Activated CD8-positive, alpha-beta T cell treated with anti-CD3 and anti-CD28 coated beads for 36 hours (primary cell): ENCODE data around the gene SPATS1. TPM values are rescaled to one million over a fixed set of nuclear protein-coding genes. Genes with fewer than 3 reads are reported as not detected.
A peak's percentile ranks its signal among the peaks of the same experiment; 100 is the strongest.

ENCODE experiments used
- ATAC-seq: fragments of 200-7000 bp; cut with Tn5 transposase; one replicate; pipeline ENCODE4 v1.10.0; 2021; ENCODE audit warnings: mild to moderate bottlenecking, moderate library complexity
- CTCF ChIA-PET: fragments of 350-600 bp; sonication (Branson Sonifier 250); formaldehyde crosslinking; loops from one replicate; lab custom pipeline; 2021; ENCODE audit warnings: antibody characterized with exemption; lab: Charles Lee
- POLR2A ChIA-PET: fragments of 350-600 bp; sonication (Branson Sonifier 250); formaldehyde crosslinking; loops from one replicate; lab custom pipeline; 2021; ENCODE audit warnings: antibody characterized with exemption; lab: Charles Lee
- DNase-seq: peaks from one replicate; pipeline ENCODE4 v3.0.0-alpha.2; 2020
- H3K27ac Mint-ChIP-seq: one replicate; pipeline ENCODE4 v1.8.0; 2021; ENCODE audit warnings: mild to moderate bottlenecking, mixed read lengths
- H3K27me3 Mint-ChIP-seq: one replicate; pipeline ENCODE4 v1.8.0; 2021; ENCODE audit warnings: mixed read lengths
- H3K36me3 Mint-ChIP-seq: one replicate; pipeline ENCODE4 v1.8.0; 2021; ENCODE audit warnings: low read depth, mixed read lengths
- H3K4me1 Mint-ChIP-seq: one replicate; pipeline ENCODE4 v1.8.0; 2021; ENCODE audit warnings: low read depth, mixed read lengths
- H3K4me3 Mint-ChIP-seq: one replicate; pipeline ENCODE4 v1.8.0; 2021; ENCODE audit warnings: mild to moderate bottlenecking, moderate library complexity, mixed read lengths
- H3K9me3 Mint-ChIP-seq: one replicate; pipeline ENCODE4 v1.8.0; 2021; ENCODE audit warnings: mixed read lengths
- CTCF ChIP-seq: fragments of 200-600 bp; IDR thresholded peaks from one replicate; pipeline ENCODE4 v1.8.0; 2022; ENCODE audit warnings: antibody characterized with exemption, mild to moderate bottlenecking
- intact Hi-C: fragments of 100-400 bp; cut with micrococcal nuclease; formaldehyde crosslinking; loops from one replicate; pipeline ENCODE4 v1.10.0; 2022
- total RNA-seq, 2 experiments: library from RNA; stranded (reverse); gene quantifications; one replicate each; pipeline ENCODE4 v1.2.3, GENCODE V29; 2021

The SPATS1 gene
- total RNA-seq, 2 experiments from 2014 or later: not detected

- no peak for TF ChIP-seq CTCF
- Mint-ChIP-seq H3K27me3 (peaks cover 15% of the 10 kb centered on the region), H3K27ac (no peak overlapping the region), H3K4me1 (no peaks in the 10 kb centered on the region), H3K4me3 (no peak overlapping the region), H3K9me3 (no peaks in the 10 kb centered on the region), H3K36me3 (no peaks in the 10 kb centered on the region)
- DNase-seq (no peak), ATAC-seq (no peak)
- intact Hi-C loops: no loop called here
- ChIA-PET POLR2A (interaction anchor here (1.0 kb wide), 1 partner anchor 76 kb away, joined by 3 read pairs; no protein-coding TSS in a partner anchor), CTCF (interaction anchor here (0.7 to 8.4 kb wide), 6 partner anchors 10 to 254 kb away, joined by 3 to 165 read pairs (median 4); partner anchors contain the start of genes AARS2, NFKBIE and TMEM151B)
These were observed 9.1 kb upstream of the SPATS1 start for GRCh38 chr6:44333273-44333919.

- H3K4me3 Mint-ChIP-seq: no peak overlapping the region
- H3K27me3 Mint-ChIP-seq: peaks cover 13% of the 10 kb centered on the region
- CTCF ChIA-PET: interaction anchor here (1.1 to 8.4 kb wide), 4 partner anchors 15 to 65 kb away, joined by 3 to 165 read pairs (median 7); partner anchors contain the start of genes AARS2, NFKBIE and TMEM151B
- H3K4me1 Mint-ChIP-seq: no peaks in the 10 kb centered on the region
- POLR2A ChIA-PET: interaction anchor here (0.6 kb wide), 1 partner anchor 137 kb away, joined by 3 read pairs; no protein-coding TSS in a partner anchor
- ATAC-seq (no peak), DNase-seq (no peak)
- intact Hi-C loops: no loop called here
- H3K36me3 Mint-ChIP-seq: no peaks in the 10 kb centered on the region
- no peak for TF ChIP-seq CTCF
- no peak overlapping the region for H3K27ac Mint-ChIP-seq
- no peaks in the 10 kb centered on the region for H3K9me3 Mint-ChIP-seq
These were observed 8.5 kb upstream of the SPATS1 start for GRCh38 chr6:44333942-44334341.

GRCh38 chr6:44335631-44336030 lies 6.8 kb upstream of the SPATS1 start:
- Mint-ChIP-seq H3K27me3 (peaks cover 6% of the 10 kb centered on the region), H3K4me3 (no peak overlapping the region), H3K36me3 (no peaks in the 10 kb centered on the region), H3K4me1 (no peaks in the 10 kb centered on the region), H3K9me3 (no peaks in the 10 kb centered on the region), H3K27ac (no peak overlapping the region)
- TF ChIP-seq CTCF: no peak
- DNase-seq: no peak
- POLR2A ChIA-PET: interaction anchor here (0.8 kb wide), 1 partner anchor 88 kb away, joined by 3 read pairs; no protein-coding TSS in a partner anchor
- CTCF ChIA-PET: interaction anchor here (1.1 to 8.4 kb wide), 7 partner anchors 12 to 239 kb away, joined by 3 to 165 read pairs (median 4); partner anchors contain the start of genes AARS2, NFKBIE and TMEM151B
- ATAC-seq: no peak
- intact Hi-C loops: loop anchor here (5.0 kb wide), 1 partner anchor 238 kb away; no protein-coding TSS in a partner anchor

- TF ChIP-seq CTCF: peak; percentile 74
- ChIA-PET POLR2A (interaction anchor here (0.7 to 2.5 kb wide), 2 partner anchors 17 to 69 kb away, joined by 3 to 8 read pairs; partner anchors contain the start of gene TMEM151B), CTCF (interaction anchor here (0.6 to 8.4 kb wide), 34 partner anchors 9 to 243 kb away, joined by 3 to 165 read pairs (median 4); partner anchors contain the start of genes AARS2, NFKBIE, SLC35B2 and TMEM151B)
- intact Hi-C loops: loop anchor here (1.0 to 5.0 kb wide), 3 partner anchors 70 to 241 kb away; no protein-coding TSS in a partner anchor
- Mint-ChIP-seq H3K27me3 (peaks cover 19% of the 10 kb centered on the region), H3K36me3 (no peaks in the 10 kb centered on the region), H3K4me1 (no peaks in the 10 kb centered on the region), H3K4me3 (no peak overlapping the region), H3K27ac (no peak overlapping the region), H3K9me3 (no peaks in the 10 kb centered on the region)
- DNase-seq (peak; percentile 83), ATAC-seq (peak; percentile 89)
These were observed 4.0 kb upstream of the SPATS1 start for GRCh38 chr6:44338228-44339122.
